Adrenal gland (tissue), 12 donors: ENCODE data around the gene NEIL3. TPM values are rescaled to one million over a fixed set of nuclear protein-coding genes. Genes with fewer than 3 reads are reported as not detected.

Experiments used
- DNase-seq, 7 donors: peaks; one replicate each; pipeline ENCODE4 v3.0.0-alpha.2; 2019 to 2020
- H3K27ac ChIP-seq, 5 donors: fragments of 200-600 bp; sonication (generic) in 4 of 5; 1 replicate in 3 of 5; 2 replicates in 2 of 5; pipeline versions ENCODE4 v1.5.1 to v1.8.0; 2016 to 2020; ENCODE audit warnings: mild to moderate bottlenecking in 1 of 5
- H3K27me3 ChIP-seq: fragments of 200-600 bp; 2 replicates; pipeline ENCODE4 v1.8.0; 2021
- H3K36me3 ChIP-seq, 2 donors: fragments of 200-600 bp; replicated peaks in 1 of 2; 1 replicate in 1 of 2; 2 replicates in 1 of 2; pipeline versions ENCODE4 v1.5.1 to v1.8.0; 2018 to 2022
- H3K4me1 ChIP-seq, 2 donors: fragments of 200-600 bp; replicated peaks in 1 of 2; 1 replicate in 1 of 2; 2 replicates in 1 of 2; pipeline versions ENCODE4 v1.5.1 to v1.8.0; 2018 to 2021
- H3K4me3 ChIP-seq, 4 donors: fragments of 200-600 bp; sonication (generic) in 3 of 4; one replicate each; pipeline ENCODE4 v1.5.1; 2016 to 2018
- H3K9me3 ChIP-seq, 3 donors: fragments of 200-600 bp; sonication (generic) in 1 of 3; replicated peaks in 1 of 3; 1 replicate in 2 of 3; 2 replicates in 1 of 3; pipeline versions ENCODE4 v1.5.1 to v1.8.0; 2016 to 2021
- CTCF ChIP-seq, 6 experiments: fragments of 450-650 bp in 4 of 6; fragments of 200-600 bp in 2 of 6; sonication (generic) in 1 of 6; IDR thresholded peaks; 1 replicate in 5 of 6; 2 replicates in 1 of 6; pipeline versions ENCODE4 v1.5.1 to v1.8.0; 2016 to 2021; ENCODE audit warnings: antibody characterized with exemption in 6 of 6, mild to moderate bottlenecking in 2 of 6, moderate library complexity in 1 of 6
- POLR2A ChIP-seq, 2 donors: fragments of 450-650 bp; IDR thresholded peaks; one replicate each; pipeline ENCODE4 v1.6.1; 2017; ENCODE audit warnings: antibody characterized with exemption in 2 of 2, mild to moderate bottlenecking in 2 of 2, moderate library complexity in 1 of 2
- WGBS, 4 donors: extraction: QIAGEN DNeasy Blood & Tissue Kit in 2 of 4; methylation state at CpG; one replicate each; pipeline versions ENCODE4 v1.1.5 to v1.1.7; 2013 to 2017; 5-methylcytosine and 5-hydroxymethylcytosine counted together
- intact Hi-C, 2 donors: fragments of 100-400 bp; cut with DNase I; formaldehyde crosslinking; loops; one replicate each; pipeline versions ENCODE4 v1.14.1 to v1.15.0; 2022 to 2023
- polyA plus RNA-seq, 3 donors: library from polyadenylated mRNA; stranded (reverse); fragments of 200-250 nt in 2 of 3; fragments of 350-450 nt in 1 of 3; fragmentation: Illumina TruSeq in 1 of 3; extraction: RNeasy Lipid Tissue Mini Kit (QIAGEN cat#74804) in 1 of 3; gene quantifications; one replicate each; pipeline ENCODE4 v1.2.3, GENCODE V29; 2013 to 2014
- total RNA-seq, 9 donors: library from RNA; depleted of rRNA in 4 of 9; stranded (reverse); fragments of >200 nt in 4 of 9; fragments of 120-200 nt in 1 of 9; fragmentation: NEBNext Ultra II Directional in 1 of 9; extraction: Animal tissue kit (Norgen Biotek cat#: 25700) in 1 of 9; gene quantifications; one replicate each; pipeline versions ENCODE4 v1.1.0 to v1.2.4, GENCODE V29; 2013 to 2023
- donor health status: healthy with polysubstance abuse.
- donor health status: Bipolar disorder and iron deficiency.
- donor health status: DM: yes; HTN: yes; CAD: no.
- donor health status: DM: no; HTN: no; CAD: no.
- donor health status: DM: no; HTN: no; CAD: no.
- donor health status: DM: yes; HTN: yes; CAD: no.

NEIL3 gene
- total and polyA plus RNA-seq, 12 donors, result 0.03 to 3.3 (median 0.27) TPM; not detected in 4

- H3K9me3 ChIP-seq, result no peaks in the 10 kb centered on the region
- H3K27ac ChIP-seq, result no peak overlapping the region
- WGBS, 4 donors, result 51 to 71% (median 55%) methylated on average over 5 of the region's 5 CpGs
- H3K4me1 ChIP-seq, result no peaks in the 10 kb centered on the region
- H3K27me3 ChIP-seq, result no peaks in the 10 kb centered on the region
- no peak for DNase-seq
- no peak overlapping the region for H3K4me3 ChIP-seq
- TF ChIP-seq POLR2A (IDR thresholded peaks at IDR 0.05) (no peak), CTCF (IDR thresholded peaks at IDR 0.05) (no peak)
- intact Hi-C loops, result no loop called here
- H3K36me3 ChIP-seq, result no peaks in the 10 kb centered on the region
These were observed 11.0 kb downstream of the NEIL3 start for GRCh38 chr4:177320721-177321120.

- Histone ChIP-seq H3K27me3 (no peaks in the 10 kb centered on the region), H3K4me1 (no peaks in the 10 kb centered on the region), H3K4me3 (no peak overlapping the region), H3K36me3 (no peaks in the 10 kb centered on the region), H3K27ac (no peak overlapping the region), H3K9me3 (no peaks in the 10 kb centered on the region)
- no peak for DNase-seq
- 79 to 87% (median 83%) methylated on average over 3 of the region's 3 CpGs for WGBS, 4 donors
- intact Hi-C loops, result no loop called here
- TF ChIP-seq CTCF (IDR thresholded peaks at IDR 0.05), result no peak
- TF ChIP-seq POLR2A (IDR thresholded peaks at IDR 0.05), result no peak
These were observed 12.0 kb downstream of the NEIL3 start for GRCh38 chr4:177321647-177322046.

GRCh38 chr4:177322266-177322665 is 12.6 kb downstream of the NEIL3 start:
- DNase-seq, result no peak
- no peak for TF ChIP-seq CTCF (IDR thresholded peaks at IDR 0.05)
- TF ChIP-seq POLR2A (IDR thresholded peaks at IDR 0.05), result no peak
- Histone ChIP-seq H3K4me1 (no peaks in the 10 kb centered on the region), H3K4me3 (no peak overlapping the region), H3K9me3 (no peaks in the 10 kb centered on the region), H3K27me3 (no peaks in the 10 kb centered on the region), H3K27ac (no peak overlapping the region), H3K36me3 (no peaks in the 10 kb centered on the region)
- WGBS, 4 donors, result 83 to 94% (median 91%) methylated on average over 7 of the region's 7 CpGs
- intact Hi-C loops, result no loop called here

GRCh38 chr4:177322881-177323280 is 13.2 kb downstream of the NEIL3 start:
- 77 to 88% (median 84%) methylated on average over 3 of the region's 3 CpGs for WGBS, 4 donors
- Histone ChIP-seq H3K27me3 (no peaks in the 10 kb centered on the region), H3K27ac (no peak overlapping the region), H3K36me3 (no peaks in the 10 kb centered on the region), H3K4me3 (no peak overlapping the region), H3K9me3 (no peaks in the 10 kb centered on the region), H3K4me1 (no peaks in the 10 kb centered on the region)
- no peak for TF ChIP-seq CTCF (IDR thresholded peaks at IDR 0.05)
- TF ChIP-seq POLR2A (IDR thresholded peaks at IDR 0.05), result no peak
- intact Hi-C loops, result no loop called here
- DNase-seq, result no peak
